Vagina (tissue), 2 donors: ENCODE data around the gene PDCD7. TPM values are rescaled to one million over a fixed set of nuclear protein-coding genes. Genes with fewer than 3 reads are reported as not detected.

Experiments
- DNase-seq, 2 donors: peaks; one replicate each; pipeline ENCODE4 v3.0.0-alpha.2; 2017; ENCODE audit errors: extremely low spot score in 2 of 2
- H3K27ac ChIP-seq: fragments of 200-600 bp; sonication (generic); one replicate; pipeline ENCODE4 v1.5.1; 2019
- H3K27me3 ChIP-seq: fragments of 200-600 bp; sonication (generic); one replicate; pipeline ENCODE4 v1.5.1; 2019
- H3K36me3 ChIP-seq, 2 donors: fragments of 200-600 bp; sonication (generic); one replicate each; pipeline ENCODE4 v1.5.1; 2017 to 2019
- H3K4me1 ChIP-seq: fragments of 200-600 bp; sonication (generic); one replicate; pipeline ENCODE4 v1.5.1; 2019
- H3K4me3 ChIP-seq, 2 donors: fragments of 200-600 bp; sonication (generic); 1 replicate in 1 of 2; 2 replicates in 1 of 2; pipeline ENCODE4 v1.5.1; 2016 to 2019
- H3K9me3 ChIP-seq: fragments of 200-600 bp; sonication (generic); one replicate; pipeline ENCODE4 v1.5.1; 2019
- CTCF ChIP-seq, 3 experiments: fragments of 450-650 bp in 2 of 3; fragments of 200-600 bp in 1 of 3; sonication (generic) in 1 of 3; IDR thresholded peaks; one replicate each; pipeline ENCODE4 v1.5.1; 2017 to 2019; ENCODE audit warnings: antibody characterized with exemption in 3 of 3, mild to moderate bottlenecking in 2 of 3, moderate library complexity in 2 of 3
- POLR2A ChIP-seq, 2 donors: fragments of 450-650 bp; IDR thresholded peaks; one replicate each; pipeline ENCODE4 v1.6.1; 2017; ENCODE audit warnings: antibody characterized with exemption in 2 of 2, mild to moderate bottlenecking in 2 of 2, moderate library complexity in 2 of 2
- POLR2AphosphoS5 ChIP-seq, 2 donors: sonication (generic); formaldehyde crosslinking; IDR thresholded peaks; one replicate each; pipeline ENCODE4 v1.9.0; 2017; ENCODE audit warnings: antibody characterized with exemption in 2 of 2, mild to moderate bottlenecking in 2 of 2, low read depth in 1 of 2; ENCODE audit not compliant: insufficient read depth in 1 of 2
- intact Hi-C: fragments of 100-400 bp; cut with DNase I; formaldehyde crosslinking; loops from one replicate; pipeline ENCODE4 v1.15.1; 2023
- total RNA-seq: library from RNA; depleted of rRNA; stranded (reverse); fragments of >200 nt; gene quantifications from one replicate; pipeline ENCODE4 v1.2.3, GENCODE V29; 2016

The PDCD7 gene
- total RNA-seq, 1 donor from 2014 or later: 16.5 TPM

- TF ChIP-seq POLR2AphosphoS5 (IDR thresholded peaks at IDR 0.05; ENCODE audit: insufficient read depth in 1 of 2, low read depth in 1 of 2): no peak
- no peak for TF ChIP-seq POLR2A (IDR thresholded peaks at IDR 0.05)
- TF ChIP-seq CTCF (IDR thresholded peaks at IDR 0.05): no peak
These were observed 32.3 kb upstream of the PDCD7 start for GRCh38 chr15:65165875-65166274.

GRCh38 chr15:65164139-65164538, 30.5 kb upstream of the PDCD7 start:
- H3K9me3 ChIP-seq: no peaks in the 10 kb centered on the region
- intact Hi-C loops: no loop called here
- DNase-seq: no peak
- peaks cover 19% of the 10 kb centered on the region for H3K4me1 ChIP-seq
- TF ChIP-seq CTCF (IDR thresholded peaks at IDR 0.05) (no peak), POLR2AphosphoS5 (IDR thresholded peaks at IDR 0.05; ENCODE audit: insufficient read depth in 1 of 2, low read depth in 1 of 2) (no peak), POLR2A (IDR thresholded peaks at IDR 0.05) (no peak)
- H3K36me3 ChIP-seq: peaks cover 0 to 42% of the 10 kb centered on the region in 2 donors
- no peak overlapping the region for H3K27ac ChIP-seq
- no peak overlapping the region for H3K4me3 ChIP-seq
- H3K27me3 ChIP-seq: no peaks in the 10 kb centered on the region

More at GRCh38 chr15:65165875-65166274, 32.3 kb upstream of the PDCD7 start:
- intact Hi-C loops: no loop called here
- DNase-seq: no peak
- H3K27ac ChIP-seq: no peak overlapping the region
- H3K4me1 ChIP-seq: peaks cover 19% of the 10 kb centered on the region
- no peaks in the 10 kb centered on the region for H3K9me3 ChIP-seq
- H3K36me3 ChIP-seq: peaks cover 0 to 54% of the 10 kb centered on the region in 2 donors
- no peaks in the 10 kb centered on the region for H3K27me3 ChIP-seq
- no peak overlapping the region for H3K4me3 ChIP-seq

- Histone ChIP-seq H3K36me3 (peaks cover 0 to 45% of the 10 kb centered on the region in 2 donors), H3K27me3 (no peaks in the 10 kb centered on the region), H3K4me3 (no peak overlapping the region), H3K4me1 (peaks cover 19% of the 10 kb centered on the region), H3K27ac (no peak overlapping the region), H3K9me3 (no peaks in the 10 kb centered on the region)
- DNase-seq: no peak
- intact Hi-C loops: no loop called here
- TF ChIP-seq POLR2A (IDR thresholded peaks at IDR 0.05): no peak
- TF ChIP-seq POLR2AphosphoS5 (IDR thresholded peaks at IDR 0.05; ENCODE audit: insufficient read depth in 1 of 2, low read depth in 1 of 2): no peak
- TF ChIP-seq CTCF (IDR thresholded peaks at IDR 0.05): no peak
These were observed 29.4 kb upstream of the PDCD7 start for GRCh38 chr15:65163041-65163440.

GRCh38 chr15:65156692-65157091, 23.1 kb upstream of the PDCD7 start:
- peaks cover 0 to 71% of the 10 kb centered on the region in 2 donors for H3K36me3 ChIP-seq
- no peak for TF ChIP-seq POLR2AphosphoS5 (IDR thresholded peaks at IDR 0.05; ENCODE audit: insufficient read depth in 1 of 2, low read depth in 1 of 2)
- no peaks in the 10 kb centered on the region for H3K27me3 ChIP-seq
- H3K4me3 ChIP-seq: no peak overlapping the region
- peaks cover 3% of the 10 kb centered on the region for H3K4me1 ChIP-seq
- intact Hi-C loops: no loop called here
- H3K27ac ChIP-seq: no peak overlapping the region
- no peak for DNase-seq
- H3K9me3 ChIP-seq: no peaks in the 10 kb centered on the region

GRCh38 chr15:65154720-65155119, 21.1 kb upstream of the PDCD7 start:
- no peak for TF ChIP-seq POLR2AphosphoS5 (IDR thresholded peaks at IDR 0.05; ENCODE audit: insufficient read depth in 1 of 2, low read depth in 1 of 2)
- no peak for TF ChIP-seq CTCF (IDR thresholded peaks at IDR 0.05)
- TF ChIP-seq POLR2A (IDR thresholded peaks at IDR 0.05): no peak
- DNase-seq: no peak
- H3K4me1 ChIP-seq: no peaks in the 10 kb centered on the region
- H3K9me3 ChIP-seq: no peaks in the 10 kb centered on the region
- no peak overlapping the region for H3K27ac ChIP-seq
- intact Hi-C loops: no loop called here
- H3K4me3 ChIP-seq: no peak overlapping the region
- H3K27me3 ChIP-seq: no peaks in the 10 kb centered on the region
- H3K36me3 ChIP-seq: peaks cover 0 to 83% of the 10 kb centered on the region in 2 donors
